ENCODE results near the gene TRANK1. TPM values are rescaled to one million over a fixed set of nuclear protein-coding genes. Genes with fewer than 3 reads are reported as not detected.
A peak's percentile ranks its signal among the peaks of the same experiment; 100 is the strongest.

TRANK1 gene
- total and polyA plus RNA-seq, 2 of the 8 experiments (the other 6 are each of a cell fraction or from before 2014, with no cell fraction given), result 2.9 to 8.8 TPM

DNA sequence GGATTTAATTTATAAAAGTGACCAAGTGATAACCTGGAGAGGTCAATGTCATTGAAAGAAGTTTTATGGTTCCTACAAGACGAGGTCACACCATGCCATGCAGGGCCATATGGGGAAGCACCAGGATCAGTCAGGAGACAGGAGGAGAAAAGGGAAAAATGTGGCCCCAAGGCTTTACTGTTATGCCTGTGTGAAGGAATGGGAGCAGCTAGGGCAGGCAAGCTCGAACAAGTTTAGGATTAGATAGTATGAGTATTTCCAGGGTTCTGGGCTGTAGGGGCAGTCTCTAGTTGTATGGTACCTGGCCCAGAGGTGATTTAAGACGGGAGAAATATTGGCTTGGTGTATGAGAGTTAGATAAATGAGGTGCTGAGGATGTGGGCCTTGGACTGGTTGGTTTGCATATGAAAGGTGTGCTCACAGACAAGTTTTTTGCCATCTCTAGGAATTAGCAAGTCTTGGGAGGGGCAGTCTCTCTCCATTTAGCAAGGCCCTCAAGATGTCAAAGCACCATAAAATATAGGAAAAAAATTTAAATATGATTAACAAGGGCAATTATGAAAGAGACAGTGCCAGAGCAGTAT lies 144.2 kb downstream of the TRANK1 start:
- H2BK12ac ChIP-seq (ENCODE audit: low read depth, low read length), result no peak overlapping the region
- peak overlapping the region; percentile 95; the same call in 1 of the 2 replicates for H2AFZ ChIP-seq (ENCODE audit: low read length)
- no peaks in the 10 kb centered on the region for H3K36me3 ChIP-seq (ENCODE audit: control insufficient read depth in 2 of 4, insufficient read depth in 4 of 4, low read length in 3 of 4)
- POLR2A ChIA-PET (ENCODE audit: partially characterized antibody), result no interaction called here
- no peak overlapping the region for H3K4ac ChIP-seq (replicated peaks; ENCODE audit: insufficient read length, low read depth, low read length)
- no peak overlapping the region for H2BK5ac ChIP-seq (ENCODE audit: low read depth, low read length)
- 78% methylated on average over 3 of the region's 3 CpGs; no CpG with 5 or more reads in 1 of the 2 experiments for WGBS, 2 experiments (ENCODE audit: extremely low coverage in 1 of 2, insufficient coverage in 1 of 2, insufficient read length in 1 of 2, insufficient replicate concordance in 2 of 2, low coverage in 1 of 2, low lambda C conversion rate in 2 of 2, missing lambda C conversion rate in 1 of 2)
- no peak overlapping the region for H4K91ac ChIP-seq (replicated peaks; ENCODE audit: insufficient read length, low read length)
- H2BK20ac ChIP-seq (ENCODE audit: low read length), result no peak overlapping the region
- no peak overlapping the region for H2BK15ac ChIP-seq (ENCODE audit: low read length)
- no peak overlapping the region for H3K56ac ChIP-seq (replicated peaks; ENCODE audit: insufficient read length, low read depth, low read length)
- no peaks in the 10 kb centered on the region for H3K27me3 ChIP-seq (replicated peaks in 1 of 4; ENCODE audit: control insufficient read depth in 3 of 4, extremely low read depth in 1 of 4, insufficient read depth in 3 of 4, low read length in 3 of 4)
- H3K79me2 ChIP-seq (ENCODE audit: control insufficient read depth in 1 of 2, insufficient read depth in 2 of 2, low read length in 2 of 2), result no peaks in the 10 kb centered on the region
- H3K14ac ChIP-seq (ENCODE audit: insufficient read length), result no peak overlapping the region
- no peak overlapping the region for H3K18ac ChIP-seq (ENCODE audit: extremely low read depth, low read length)
- no peak for FAIRE-seq
- no peak overlapping the region for H3K27ac ChIP-seq (ENCODE audit: low read depth, low read length)
- no peak overlapping the region for H4K8ac ChIP-seq (ENCODE audit: extremely low read depth, insufficient read depth, low read length)
- H3K23ac ChIP-seq (ENCODE audit: insufficient read length), result no peak overlapping the region
- no peak overlapping the region for H4K5ac ChIP-seq (ENCODE audit: insufficient read length, low read depth, low read length)
- no peak overlapping the region for H2BK120ac ChIP-seq (replicated peaks; ENCODE audit: low read depth, low read length)
- H3K4me1 ChIP-seq (replicated peaks in 1 of 4; ENCODE audit: control insufficient read depth in 3 of 4, insufficient read depth in 4 of 4, low read length in 3 of 4), result peaks cover 0 to 5% (median 2%) of the 10 kb centered on the region in 4 experiments; a peak in 3 of 7 replicates
- H3K79me1 ChIP-seq (ENCODE audit: low read depth, low read length), result no peaks in the 10 kb centered on the region
- no peak overlapping the region for H2AK5ac ChIP-seq (ENCODE audit: low read depth, low read length)
- H3K9me3 ChIP-seq (ENCODE audit: insufficient read depth in 2 of 2, low read depth in 1 of 2, low read length in 1 of 2), result no peaks in the 10 kb centered on the region
- H3K9ac ChIP-seq (replicated peaks in 1 of 4; ENCODE audit: extremely low read depth in 1 of 4, low read depth in 3 of 4, low read length in 3 of 4), result no peak overlapping the region
- no peaks in the 10 kb centered on the region for H3K23me2 ChIP-seq (ENCODE audit: low read depth, low read length)
- H3K4me3 ChIP-seq (ENCODE audit: extremely low read depth in 1 of 4, insufficient read depth in 2 of 4, low read depth in 3 of 4, low read length in 4 of 4), result no peak overlapping the region
- peak overlapping the region in 1 of 2 experiments; percentile 7; a peak in 2 of 4 replicates for H3K4me2 ChIP-seq (ENCODE audit: insufficient read depth in 1 of 2, low read depth in 2 of 2, low read length in 2 of 2)
- H4K20me1 ChIP-seq (replicated peaks in 1 of 2; ENCODE audit: control insufficient read depth in 1 of 2, insufficient read depth in 2 of 2, low read length in 2 of 2), result no peaks in the 10 kb centered on the region
- no peak for DNase-seq (ENCODE audit: low read depth in 1 of 2, low spot score in 2 of 2)
- CTCF ChIA-PET (ENCODE audit: partially characterized antibody), result interaction anchor here (0.6 to 7.4 kb wide), 6 partner anchors 8 to 373 kb away, joined by 3 to 60 read pairs (median 6); no protein-coding TSS in a partner anchor
- TF ChIP-seq HDAC2 (IDR thresholded peaks at IDR 0.05; ENCODE audit: borderline replicate concordance in 1 of 2, low read depth in 2 of 2, low read length in 2 of 2), result no peak
- no peak for TF ChIP-seq TAF7 (optimal IDR thresholded peaks at IDR 0.05; ENCODE audit: borderline replicate concordance, low read depth, low read length)
- no peak for TF ChIP-seq FOSL1 (IDR thresholded peaks at IDR 0.05; ENCODE audit: insufficient read depth, low read depth, low read length)
- no peak for TF ChIP-seq TCF12 (IDR thresholded peaks at IDR 0.05; ENCODE audit: low read depth, low read length)
- no peak for TF ChIP-seq TBP (IDR thresholded peaks at IDR 0.05; ENCODE audit: low read depth, low read length)
- TF ChIP-seq ZNF274 (IDR thresholded peaks at IDR 0.05; ENCODE audit: borderline replicate concordance, extremely low read depth, low read length), result no peak
- TF ChIP-seq BCL11A (IDR thresholded peaks at IDR 0.05; ENCODE audit: low read depth in 2 of 2, low read length in 2 of 2), result no peak
- TF ChIP-seq SIX5 (IDR thresholded peaks at IDR 0.05; ENCODE audit: low read depth, low read length), result no peak
- TF ChIP-seq EP300 (IDR thresholded peaks at IDR 0.05; ENCODE audit: borderline replicate concordance in 1 of 2, low read depth in 2 of 2, low read length in 2 of 2), result no peak
- TF ChIP-seq, protein P1, sequence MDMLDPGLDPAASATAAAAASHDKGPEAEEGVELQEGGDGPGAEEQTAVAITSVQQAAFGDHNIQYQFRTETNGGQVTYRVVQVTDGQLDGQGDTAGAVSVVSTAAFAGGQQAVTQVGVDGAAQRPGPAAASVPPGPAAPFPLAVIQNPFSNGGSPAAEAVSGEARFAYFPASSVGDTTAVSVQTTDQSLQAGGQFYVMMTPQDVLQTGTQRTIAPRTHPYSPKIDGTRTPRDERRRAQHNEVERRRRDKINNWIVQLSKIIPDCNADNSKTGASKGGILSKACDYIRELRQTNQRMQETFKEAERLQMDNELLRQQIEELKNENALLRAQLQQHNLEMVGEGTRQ (IDR thresholded peaks at IDR 0.05; ENCODE audit: low read length), result no peak

Measured in H1 (cell line).